NCI-H1105 (cell line): ENCODE results near the gene CFAP77.

Experiments used
- DNase-seq: peaks from one replicate; lab custom pipeline; 2025; lab: John Stamatoyannopoulos, UW

CFAP77 gene

GRCh38 chr9:132408521-132408920 is 1.5 kb upstream of the CFAP77 start:
- no peak for DNase-seq

- DNase-seq: no peak
Measured at GRCh38 chr9:132410642-132411041, 631 bp downstream of the CFAP77 start.

GRCh38 chr9:132411091-132411508 is 1.1 kb downstream of the CFAP77 start:
- peak; percentile 89 for DNase-seq

- DNase-seq: no peak
Measured at GRCh38 chr9:132412089-132412488, 2.1 kb downstream of the CFAP77 start.

- no peak for DNase-seq
Measured at GRCh38 chr9:132413926-132414325, 3.9 kb downstream of the CFAP77 start.

GRCh38 chr9:132414731-132415130 is 4.7 kb downstream of the CFAP77 start:
- no peak for DNase-seq

- DNase-seq: no peak
Measured at GRCh38 chr9:132415181-132415580, 5.2 kb downstream of the CFAP77 start.

GRCh38 chr9:132418726-132419363 is 8.8 kb downstream of the CFAP77 start:
- DNase-seq: no peak

- no peak for DNase-seq
Measured at GRCh38 chr9:132422574-132422973, 12.6 kb downstream of the CFAP77 start.

GRCh38 chr9:132423503-132423902 is 13.5 kb downstream of the CFAP77 start:
- DNase-seq: no peak

GRCh38 chr9:132424857-132425674 is 15.1 kb downstream of the CFAP77 start:
- DNase-seq: no peak

- no peak for DNase-seq
Measured at GRCh38 chr9:132425675-132426062, 15.7 kb downstream of the CFAP77 start.

GRCh38 chr9:132426639-132427414 is 16.8 kb downstream of the CFAP77 start:
- DNase-seq: no peak

- DNase-seq: no peak
Measured at GRCh38 chr9:132430998-132431397, 21.0 kb downstream of the CFAP77 start.

GRCh38 chr9:132434881-132435280 is 24.9 kb downstream of the CFAP77 start:
- DNase-seq: no peak

- no peak for DNase-seq
Measured at GRCh38 chr9:132439153-132439552, 29.1 kb downstream of the CFAP77 start.

GRCh38 chr9:132440735-132441134 is 30.7 kb downstream of the CFAP77 start:
- DNase-seq: no peak

- no peak for DNase-seq
Measured at GRCh38 chr9:132441404-132441803, 31.4 kb downstream of the CFAP77 start.

- peak; percentile 79 for DNase-seq
Measured at GRCh38 chr9:132443951-132444607, 34.1 kb downstream of the CFAP77 start.

- DNase-seq: no peak
Measured at GRCh38 chr9:132446887-132447286, 36.9 kb downstream of the CFAP77 start.

GRCh38 chr9:132447346-132447745 is 37.3 kb downstream of the CFAP77 start:
- no peak for DNase-seq

- DNase-seq: no peak
Measured at GRCh38 chr9:132447902-132448301, 37.9 kb downstream of the CFAP77 start.
